ENCODE results near the gene S100A9. TPM values are rescaled to one million over a fixed set of nuclear protein-coding genes. Genes with fewer than 3 reads are reported as not detected.

S100A9 gene
- total RNA-seq, 3 donors from 2014 or later, result 0.38 TPM; not detected in 2

GRCh38 chr1:153349363-153350320, 8.0 kb upstream of the S100A9 start:
- Mint-ChIP-seq H3K4me3 (no peak overlapping the region), H3K4me1 (ENCODE audit: low read depth) (peaks cover 20% of the 10 kb centered on the region), H3K9me3 (no peaks in the 10 kb centered on the region), H3K27me3 (ENCODE audit: low read depth) (peaks cover 30% of the 10 kb centered on the region), H3K36me3 (ENCODE audit: insufficient read depth) (no peaks in the 10 kb centered on the region)
- ATAC-seq (no peak), DNase-seq (no peak)

GRCh38 chr1:153350321-153350957, 7.2 kb upstream of the S100A9 start:
- no peaks in the 10 kb centered on the region for H3K36me3 Mint-ChIP-seq (ENCODE audit: insufficient read depth)
- H3K4me3 Mint-ChIP-seq, result no peak overlapping the region
- peaks cover 13% of the 10 kb centered on the region for H3K4me1 Mint-ChIP-seq (ENCODE audit: low read depth)
- H3K9me3 Mint-ChIP-seq, result no peaks in the 10 kb centered on the region
- ATAC-seq, result no peak
- DNase-seq, result no peak
- peaks cover 28% of the 10 kb centered on the region for H3K27me3 Mint-ChIP-seq (ENCODE audit: low read depth)

- Mint-ChIP-seq H3K4me3 (no peak overlapping the region), H3K27me3 (ENCODE audit: low read depth) (peaks cover 16% of the 10 kb centered on the region), H3K36me3 (ENCODE audit: insufficient read depth) (no peaks in the 10 kb centered on the region), H3K4me1 (ENCODE audit: low read depth) (peaks cover 7% of the 10 kb centered on the region), H3K9me3 (no peaks in the 10 kb centered on the region)
- ATAC-seq (peak; percentile 52 to 62), DNase-seq (peak; percentile 51)
These were observed 5.1 kb upstream of the S100A9 start for GRCh38 chr1:153352523-153352922.

- ATAC-seq (no peak), DNase-seq (no peak)
- Mint-ChIP-seq H3K4me3 (no peak overlapping the region), H3K4me1 (ENCODE audit: low read depth) (peaks cover 14% of the 10 kb centered on the region), H3K36me3 (ENCODE audit: insufficient read depth) (no peaks in the 10 kb centered on the region), H3K9me3 (no peaks in the 10 kb centered on the region), H3K27me3 (ENCODE audit: low read depth) (peaks cover 14% of the 10 kb centered on the region)
These were observed 4.3 kb upstream of the S100A9 start for GRCh38 chr1:153353226-153353947.

GRCh38 chr1:153354515-153355193, 3.0 kb upstream of the S100A9 start:
- DNase-seq (no peak), ATAC-seq (no peak)
- H3K9me3 Mint-ChIP-seq, result no peaks in the 10 kb centered on the region
- peaks cover 9% of the 10 kb centered on the region for H3K27me3 Mint-ChIP-seq (ENCODE audit: low read depth)
- H3K4me1 Mint-ChIP-seq (ENCODE audit: low read depth), result peaks cover 14% of the 10 kb centered on the region
- H3K36me3 Mint-ChIP-seq (ENCODE audit: insufficient read depth), result no peaks in the 10 kb centered on the region
- H3K4me3 Mint-ChIP-seq, result no peak overlapping the region

GRCh38 chr1:153355445-153356071, 2.1 kb upstream of the S100A9 start:
- Mint-ChIP-seq H3K9me3 (no peaks in the 10 kb centered on the region), H3K4me1 (ENCODE audit: low read depth) (peaks cover 14% of the 10 kb centered on the region), H3K4me3 (no peak overlapping the region), H3K36me3 (ENCODE audit: insufficient read depth) (no peaks in the 10 kb centered on the region), H3K27me3 (ENCODE audit: low read depth) (peaks cover 4% of the 10 kb centered on the region)
- DNase-seq, result no peak
- ATAC-seq, result peak; percentile 69 to 81

GRCh38 chr1:153356392-153357075, 1.1 kb upstream of the S100A9 start:
- H3K36me3 Mint-ChIP-seq (ENCODE audit: insufficient read depth), result no peaks in the 10 kb centered on the region
- ATAC-seq, result no peak

GRCh38 chr1:153357076-153357852, 390 bp upstream of the S100A9 start:
- ATAC-seq, result no peak
- Mint-ChIP-seq H3K9me3 (no peaks in the 10 kb centered on the region), H3K4me3 (no peak overlapping the region), H3K27me3 (ENCODE audit: low read depth) (peaks cover 2% of the 10 kb centered on the region), H3K4me1 (ENCODE audit: low read depth) (peaks cover 14% of the 10 kb centered on the region), H3K36me3 (ENCODE audit: insufficient read depth) (no peaks in the 10 kb centered on the region)
- no peak for DNase-seq

More at GRCh38 chr1:153356392-153357075, 1.1 kb upstream of the S100A9 start:
- DNase-seq, result no peak
- Mint-ChIP-seq H3K27me3 (ENCODE audit: low read depth) (peaks cover 2% of the 10 kb centered on the region), H3K4me1 (ENCODE audit: low read depth) (peaks cover 14% of the 10 kb centered on the region), H3K9me3 (no peaks in the 10 kb centered on the region), H3K4me3 (no peak overlapping the region)

GRCh38 chr1:153358691-153358975, 979 bp downstream of the S100A9 start:
- Mint-ChIP-seq H3K4me1 (ENCODE audit: low read depth) (peaks cover 14% of the 10 kb centered on the region), H3K27me3 (ENCODE audit: low read depth) (peaks cover 2% of the 10 kb centered on the region), H3K4me3 (no peak overlapping the region), H3K36me3 (ENCODE audit: insufficient read depth) (no peaks in the 10 kb centered on the region), H3K9me3 (no peaks in the 10 kb centered on the region)
- DNase-seq (no peak), ATAC-seq (no peak)

GRCh38 chr1:153359241-153359640, 1.6 kb downstream of the S100A9 start:
- Mint-ChIP-seq H3K36me3 (ENCODE audit: insufficient read depth) (no peaks in the 10 kb centered on the region), H3K4me3 (no peak overlapping the region), H3K4me1 (ENCODE audit: low read depth) (peaks cover 14% of the 10 kb centered on the region), H3K9me3 (no peaks in the 10 kb centered on the region), H3K27me3 (ENCODE audit: low read depth) (peaks cover 3% of the 10 kb centered on the region)
- DNase-seq (no peak), ATAC-seq (no peak)

GRCh38 chr1:153360190-153360589, 2.5 kb downstream of the S100A9 start:
- no peaks in the 10 kb centered on the region for H3K9me3 Mint-ChIP-seq
- H3K4me3 Mint-ChIP-seq, result no peak overlapping the region
- no peak for DNase-seq
- H3K36me3 Mint-ChIP-seq (ENCODE audit: insufficient read depth), result no peaks in the 10 kb centered on the region
- H3K27me3 Mint-ChIP-seq (ENCODE audit: low read depth), result peaks cover 4% of the 10 kb centered on the region
- peaks cover 14% of the 10 kb centered on the region for H3K4me1 Mint-ChIP-seq (ENCODE audit: low read depth)
- no peak for ATAC-seq

- DNase-seq (no peak), ATAC-seq (no peak)
- Mint-ChIP-seq H3K4me1 (ENCODE audit: low read depth) (peaks cover 14% of the 10 kb centered on the region), H3K27me3 (ENCODE audit: low read depth) (peaks cover 4% of the 10 kb centered on the region), H3K36me3 (ENCODE audit: insufficient read depth) (no peaks in the 10 kb centered on the region), H3K9me3 (no peaks in the 10 kb centered on the region), H3K4me3 (no peak overlapping the region)
These were observed 3.2 kb downstream of the S100A9 start for GRCh38 chr1:153360592-153361479.
